D721Med (cell line): ENCODE results near the gene TLX2.

Source experiments
- DNase-seq: peaks from one replicate; pipeline ENCODE4 v3.0.0; 2011; ENCODE audit warnings: low spot score; ENCODE audit not compliant: insufficient read length
- FAIRE-seq: peaks from 2 replicates; lab custom pipeline; 2011; peaks lifted over from hg19 to GRCh38; lab: Jason Lieb, UNC
- CTCF ChIP-seq: IDR thresholded peaks from 2 replicates; pipeline ENCODE4 v1.5.1; 2012; ENCODE audit warnings: mild to moderate bottlenecking, control low read depth; ENCODE audit not compliant: insufficient read depth; ENCODE audit errors: missing control alignments

TLX2 gene

GRCh38 chr2:74510272-74510671, 4.0 kb upstream of the TLX2 start:
- DNase-seq (no peak), FAIRE-seq (no peak)
- TF ChIP-seq CTCF = no peak

- no peak for FAIRE-seq
- no peak for DNase-seq
- no peak for TF ChIP-seq CTCF
Observed at GRCh38 chr2:74511104-74511989, 2.9 kb upstream of the TLX2 start.

GRCh38 chr2:74512744-74513604, 1.3 kb upstream of the TLX2 start:
- FAIRE-seq (no peak), DNase-seq (peak; percentile 83)
- no peak for TF ChIP-seq CTCF

GRCh38 chr2:74513605-74514367, 464 bp upstream of the TLX2 start:
- no peak for TF ChIP-seq CTCF
- FAIRE-seq = no peak
- DNase-seq = no peak

GRCh38 chr2:74515271-74515980, 1.2 kb downstream of the TLX2 start:
- no peak for TF ChIP-seq CTCF
- no peak for FAIRE-seq
- DNase-seq = no peak

GRCh38 chr2:74515981-74516633, 1.9 kb downstream of the TLX2 start:
- FAIRE-seq (no peak), DNase-seq (peak; percentile 96)
- TF ChIP-seq CTCF = no peak
